Stomach smooth muscle (tissue), 2 donors: ENCODE data around the gene FGD3.

ENCODE experiments used
- H3K27ac ChIP-seq: one replicate; pipeline ENCODE4 v1.7.0; 2013; ENCODE audit warnings: mild to moderate bottlenecking, low read length, inconsistent platforms
- H3K27me3 ChIP-seq, 2 donors: one replicate each; pipeline ENCODE4 v1.7.0; 2013; ENCODE audit warnings: low read length in 2 of 2; ENCODE audit not compliant: insufficient read depth in 2 of 2, control insufficient read depth in 1 of 2
- H3K36me3 ChIP-seq, 2 donors: one replicate each; pipeline ENCODE4 v1.7.0; 2013; ENCODE audit warnings: low read length in 2 of 2; ENCODE audit not compliant: control insufficient read depth in 2 of 2, insufficient read depth in 2 of 2
- H3K4me1 ChIP-seq: one replicate; pipeline ENCODE4 v1.7.0; 2013; ENCODE audit warnings: low read length; ENCODE audit not compliant: control insufficient read depth, insufficient read depth
- H3K4me3 ChIP-seq, 2 donors: one replicate each; pipeline ENCODE4 v1.7.0; 2013; ENCODE audit warnings: low read length in 2 of 2
- H3K9ac ChIP-seq, 2 donors: one replicate each; pipeline ENCODE4 v1.7.0; 2013; ENCODE audit warnings: low read length in 2 of 2, mild to moderate bottlenecking in 1 of 2
- H3K9me3 ChIP-seq, 2 donors: one replicate each; pipeline ENCODE4 v1.7.0; 2013; ENCODE audit warnings: low read length in 2 of 2; ENCODE audit not compliant: control insufficient read depth in 2 of 2
- donor health status: healthy.
- donor health status: Pancreatic carcinoma.

FGD3 gene

GRCh38 chr9:93066978-93067603 lies 119.8 kb downstream of the FGD3 start:
- Histone ChIP-seq H3K36me3 (no peaks in the 10 kb centered on the region), H3K27me3 (peaks cover 0 to 3% of the 10 kb centered on the region in 2 donors), H3K4me1 (peaks cover 8% of the 10 kb centered on the region), H3K4me3 (no peak overlapping the region), H3K9ac (no peak overlapping the region), H3K9me3 (no peaks in the 10 kb centered on the region), H3K27ac (no peak overlapping the region)

GRCh38 chr9:93068956-93069355 lies 121.6 kb downstream of the FGD3 start:
- H3K4me3 ChIP-seq, result no peak overlapping the region
- H3K27ac ChIP-seq, result no peak overlapping the region
- H3K4me1 ChIP-seq, result peaks cover 23% of the 10 kb centered on the region
- no peaks in the 10 kb centered on the region for H3K9me3 ChIP-seq
- no peaks in the 10 kb centered on the region for H3K36me3 ChIP-seq
- H3K27me3 ChIP-seq, result no peaks in the 10 kb centered on the region
- no peak overlapping the region for H3K9ac ChIP-seq

GRCh38 chr9:93071464-93071863 lies 124.1 kb downstream of the FGD3 start:
- Histone ChIP-seq H3K4me1 (peaks cover 23% of the 10 kb centered on the region), H3K9ac (no peak overlapping the region), H3K27me3 (no peaks in the 10 kb centered on the region), H3K27ac (no peak overlapping the region), H3K9me3 (no peaks in the 10 kb centered on the region), H3K36me3 (no peaks in the 10 kb centered on the region), H3K4me3 (no peak overlapping the region)

- Histone ChIP-seq H3K27me3 (no peaks in the 10 kb centered on the region), H3K36me3 (no peaks in the 10 kb centered on the region), H3K27ac (peak overlapping the region; percentile 37), H3K9me3 (no peaks in the 10 kb centered on the region), H3K4me1 (peaks cover 23% of the 10 kb centered on the region), H3K9ac (no peak overlapping the region), H3K4me3 (peak overlapping the region in 1 of 2 donors; percentile 54)
Observed at GRCh38 chr9:93072383-93072795, 125.1 kb downstream of the FGD3 start.

- no peaks in the 10 kb centered on the region for H3K9me3 ChIP-seq
- H3K27me3 ChIP-seq, result no peaks in the 10 kb centered on the region
- H3K4me1 ChIP-seq, result peaks cover 23% of the 10 kb centered on the region
- no peak overlapping the region for H3K4me3 ChIP-seq
- H3K9ac ChIP-seq, result no peak overlapping the region
- H3K36me3 ChIP-seq, result no peaks in the 10 kb centered on the region
- H3K27ac ChIP-seq, result no peak overlapping the region
Observed at GRCh38 chr9:93076101-93076791, 128.9 kb downstream of the FGD3 start.

GRCh38 chr9:93076792-93077128 lies 129.4 kb downstream of the FGD3 start:
- no peak overlapping the region for H3K9ac ChIP-seq
- no peaks in the 10 kb centered on the region for H3K27me3 ChIP-seq
- no peak overlapping the region for H3K4me3 ChIP-seq
- H3K4me1 ChIP-seq, result peaks cover 18% of the 10 kb centered on the region
- no peak overlapping the region for H3K27ac ChIP-seq
- H3K36me3 ChIP-seq, result no peaks in the 10 kb centered on the region
- H3K9me3 ChIP-seq, result no peaks in the 10 kb centered on the region

- Histone ChIP-seq H3K4me1 (peaks cover 12% of the 10 kb centered on the region), H3K27ac (no peak overlapping the region), H3K4me3 (no peak overlapping the region), H3K9me3 (no peaks in the 10 kb centered on the region), H3K36me3 (no peaks in the 10 kb centered on the region), H3K9ac (no peak overlapping the region), H3K27me3 (no peaks in the 10 kb centered on the region)
Observed at GRCh38 chr9:93077367-93077766, 130.0 kb downstream of the FGD3 start.

GRCh38 chr9:93077811-93078210 lies 130.5 kb downstream of the FGD3 start:
- Histone ChIP-seq H3K36me3 (no peaks in the 10 kb centered on the region), H3K27ac (no peak overlapping the region), H3K27me3 (no peaks in the 10 kb centered on the region), H3K4me3 (no peak overlapping the region), H3K9me3 (no peaks in the 10 kb centered on the region), H3K4me1 (peaks cover 9% of the 10 kb centered on the region), H3K9ac (no peak overlapping the region)

- Histone ChIP-seq H3K4me3 (no peak overlapping the region), H3K4me1 (peaks cover 3% of the 10 kb centered on the region), H3K9me3 (no peaks in the 10 kb centered on the region), H3K27me3 (no peaks in the 10 kb centered on the region), H3K27ac (no peak overlapping the region), H3K36me3 (no peaks in the 10 kb centered on the region), H3K9ac (no peak overlapping the region)
Observed at GRCh38 chr9:93079371-93079770, 132.0 kb downstream of the FGD3 start.

- no peak overlapping the region for H3K27ac ChIP-seq
- H3K4me1 ChIP-seq, result peaks cover 3% of the 10 kb centered on the region
- no peaks in the 10 kb centered on the region for H3K9me3 ChIP-seq
- no peak overlapping the region for H3K4me3 ChIP-seq
- H3K27me3 ChIP-seq, result no peaks in the 10 kb centered on the region
- no peak overlapping the region for H3K9ac ChIP-seq
- H3K36me3 ChIP-seq, result no peaks in the 10 kb centered on the region
Observed at GRCh38 chr9:93080406-93080805, 133.1 kb downstream of the FGD3 start.

- Histone ChIP-seq H3K9me3 (peaks cover 0 to 2% of the 10 kb centered on the region in 2 donors), H3K4me3 (no peak overlapping the region), H3K9ac (no peak overlapping the region), H3K27ac (no peak overlapping the region), H3K4me1 (peaks cover 3% of the 10 kb centered on the region), H3K27me3 (no peaks in the 10 kb centered on the region), H3K36me3 (no peaks in the 10 kb centered on the region)
Observed at GRCh38 chr9:93081081-93081529, 133.8 kb downstream of the FGD3 start.
